SK-N-SH treated with all-trans-retinoic acid at 6 μM for 48 hours (cell line): ENCODE measurements around the gene ZNF239.
"Not testable (repeated sequence)": the region's sequence is repeated elsewhere in the genome, so short reads cannot be mapped to it uniquely, and the experiment has no call there.

Source experiments
- ATAC-seq: fragments of 200-7000 bp; cut with Tn5 transposase; 3 replicates; pipeline ENCODE4 v1.9.1; 2020; ENCODE audit warnings: mild to moderate bottlenecking, moderate library complexity
- BACH2 ChIP-seq: fragments of 250-450 bp; sonication (Bioruptor Pico); IDR thresholded peaks from 2 replicates; pipeline ENCODE4 v1.9.0; 2021; ENCODE audit warnings: mild to moderate bottlenecking, borderline replicate concordance
- CREB5 ChIP-seq: fragments of 250-450 bp; sonication (Bioruptor Pico); IDR thresholded peaks from 2 replicates; pipeline ENCODE4 v1.5.1; 2020; ENCODE audit warnings: low read depth, mild to moderate bottlenecking, moderate library complexity
- CSDC2 ChIP-seq: fragments of 250-450 bp; sonication (Bioruptor Pico); IDR thresholded peaks from 2 replicates; pipeline ENCODE4 v1.5.0; 2020; ENCODE audit warnings: mild to moderate bottlenecking, moderate library complexity
- CSRNP3 ChIP-seq: fragments of 250-450 bp; sonication (Bioruptor Pico); IDR thresholded peaks from 2 replicates; pipeline ENCODE4 v1.5.1; 2021; ENCODE audit warnings: mild to moderate bottlenecking, moderate library complexity
- ESRRG ChIP-seq: fragments of 250-450 bp; sonication (Bioruptor Pico); IDR thresholded peaks from 2 replicates; pipeline ENCODE4 v1.6.1; 2021; ENCODE audit warnings: mild to moderate bottlenecking
- GLIS3 ChIP-seq: fragments of 250-450 bp; sonication (Bioruptor Pico); IDR thresholded peaks from 2 replicates; pipeline ENCODE4 v1.5.0; 2020; ENCODE audit warnings: mild to moderate bottlenecking, moderate library complexity
- ISL1 ChIP-seq: fragments of 250-450 bp; sonication (Bioruptor Pico); IDR thresholded peaks from 2 replicates; pipeline ENCODE4 v2.1.2; 2022; ENCODE audit warnings: mild to moderate bottlenecking, moderate library complexity
- OSR1 ChIP-seq: fragments of 250-450 bp; sonication (Bioruptor Pico); IDR thresholded peaks from 2 replicates; pipeline ENCODE4 v1.8.0; 2022; ENCODE audit warnings: moderate library complexity, mild to moderate bottlenecking, inconsistent platforms
- PATZ1 ChIP-seq: fragments of 250-450 bp; sonication (Bioruptor Pico); IDR thresholded peaks from 2 replicates; pipeline ENCODE4 v1.8.0; 2020; ENCODE audit warnings: mild to moderate bottlenecking, moderate library complexity, borderline replicate concordance
- POU6F1 ChIP-seq: fragments of 250-450 bp; sonication (Bioruptor Pico); IDR thresholded peaks from 2 replicates; pipeline ENCODE4 v1.8.0; 2021; ENCODE audit warnings: low read depth, mild to moderate bottlenecking, moderate library complexity, borderline replicate concordance
- PPARA ChIP-seq: fragments of 250-450 bp; sonication (Bioruptor Pico); IDR thresholded peaks from 2 replicates; pipeline ENCODE4 v1.5.0; 2020; ENCODE audit warnings: mild to moderate bottlenecking, borderline replicate concordance
- RARB ChIP-seq: fragments of 250-450 bp; sonication (Bioruptor Pico); IDR thresholded peaks from 2 replicates; pipeline ENCODE4 v1.8.0; 2021; ENCODE audit warnings: mild to moderate bottlenecking, moderate library complexity
- SNAI2 ChIP-seq: fragments of 250-450 bp; sonication (Bioruptor Pico); IDR thresholded peaks from 2 replicates; pipeline ENCODE4 v1.5.0; 2020; ENCODE audit warnings: mild to moderate bottlenecking, moderate library complexity
- TOX ChIP-seq: fragments of 250-450 bp; sonication (Bioruptor Pico); IDR thresholded peaks from 2 replicates; pipeline ENCODE4 v1.8.0; 2021; ENCODE audit warnings: mild to moderate bottlenecking, moderate library complexity, borderline replicate concordance
- TSHZ2 ChIP-seq: fragments of 250-450 bp; sonication (Bioruptor Pico); IDR thresholded peaks from 2 replicates; pipeline ENCODE4 v1.5.0; 2020; ENCODE audit warnings: mild to moderate bottlenecking, moderate library complexity
- ZC3H10 ChIP-seq: fragments of 250-450 bp; sonication (Bioruptor Pico); IDR thresholded peaks from 2 replicates; pipeline ENCODE4 v1.5.1; 2021; ENCODE audit warnings: mild to moderate bottlenecking, moderate library complexity
- ZFP30 ChIP-seq: fragments of 450-650 bp; formaldehyde crosslinking; IDR thresholded peaks from 2 replicates; pipeline ENCODE4 v1.5.0; 2022; ENCODE audit warnings: mild to moderate bottlenecking, moderate library complexity
- ZNF565 ChIP-seq: fragments of 450-650 bp; formaldehyde crosslinking; conservative IDR thresholded peaks from 2 replicates; pipeline ENCODE4 v1.5.0; 2020; ENCODE audit warnings: low read depth, mild to moderate bottlenecking, moderate library complexity
- ZNF70 ChIP-seq: fragments of 450-650 bp; formaldehyde crosslinking; IDR thresholded peaks from 2 replicates; pipeline ENCODE4 v1.5.0; 2020; ENCODE audit warnings: mild to moderate bottlenecking, moderate library complexity
- ZNF8 ChIP-seq: fragments of 450-650 bp; formaldehyde crosslinking; IDR thresholded peaks from 2 replicates; pipeline ENCODE4 v1.5.0; 2020; ENCODE audit warnings: mild to moderate bottlenecking, moderate library complexity

Gene ZNF239

GRCh38 chr10:43591303-43591904, 17.0 kb upstream of the ZNF239 start:
- ATAC-seq, result no peak
- no peak for TF ChIP-seq OSR1
- no peak for TF ChIP-seq ZNF8 (CRISPR knock-in tag)
- TF ChIP-seq ZFP30 (CRISPR knock-in tag), result no peak
- no peak for TF ChIP-seq ZC3H10 (CRISPR knock-in tag)
- no peak for TF ChIP-seq SNAI2 (CRISPR knock-in tag)
- TF ChIP-seq ISL1, result no peak
- TF ChIP-seq GLIS3 (CRISPR knock-in tag), result no peak
- TF ChIP-seq CSDC2 (CRISPR knock-in tag), result no peak
- no peak for TF ChIP-seq BACH2 (CRISPR knock-in tag)

GRCh38 chr10:43586730-43587115, 12.3 kb upstream of the ZNF239 start:
- not testable (repeated sequence) for ATAC-seq

GRCh38 chr10:43585981-43586729, 11.7 kb upstream of the ZNF239 start:
- no peak for ATAC-seq
- TF ChIP-seq ESRRG (CRISPR knock-in tag), result no peak
- no peak for TF ChIP-seq SNAI2 (CRISPR knock-in tag)
- TF ChIP-seq TSHZ2 (CRISPR knock-in tag), result no peak
- no peak for TF ChIP-seq ISL1
- no peak for TF ChIP-seq CREB5
- TF ChIP-seq ZFP30 (CRISPR knock-in tag), result no peak
- TF ChIP-seq CSRNP3 (CRISPR knock-in tag), result no peak
- no peak for TF ChIP-seq CSDC2 (CRISPR knock-in tag)
- TF ChIP-seq TOX (CRISPR knock-in tag), result no peak
- no peak for TF ChIP-seq PATZ1 (CRISPR knock-in tag)
- TF ChIP-seq RARB, result no peak
- no peak for TF ChIP-seq PPARA
- TF ChIP-seq ZNF565 (CRISPR knock-in tag), result no peak
- no peak for TF ChIP-seq ZNF70 (CRISPR knock-in tag)
- no peak for TF ChIP-seq POU6F1 (CRISPR knock-in tag)
- no peak for TF ChIP-seq BACH2 (CRISPR knock-in tag)
- TF ChIP-seq ZNF8 (CRISPR knock-in tag), result no peak
- no peak for TF ChIP-seq OSR1
- no peak for TF ChIP-seq GLIS3 (CRISPR knock-in tag)
- TF ChIP-seq, all 23 proteins: peak for 0
